ENCODE measurements around the gene FCN1.

The FCN1 gene

GRCh38 chr9:134917431-134918373 lies at the start of gene FCN1:
Gene FCN1 (minus strand): TSS chr9:134917912. CDS start chr9:134917871, 41 bp downstream.
- Histone ChIP-seq H3K27me3 (peaks cover 0 to 47% of the 10 kb centered on the region in 2 donors), H3K27ac (no peak within 1 kb of the TSS), H3K36me3 (no peaks in the 10 kb centered on the region), H3K4me1 (no peaks in the 10 kb centered on the region), H3K9me3 (peaks cover 0 to 22% (median 13%) of the 10 kb centered on the region in 3 donors), H3K4me3 (no peak within 1 kb of the TSS)
- TF ChIP-seq, protein P1, sequence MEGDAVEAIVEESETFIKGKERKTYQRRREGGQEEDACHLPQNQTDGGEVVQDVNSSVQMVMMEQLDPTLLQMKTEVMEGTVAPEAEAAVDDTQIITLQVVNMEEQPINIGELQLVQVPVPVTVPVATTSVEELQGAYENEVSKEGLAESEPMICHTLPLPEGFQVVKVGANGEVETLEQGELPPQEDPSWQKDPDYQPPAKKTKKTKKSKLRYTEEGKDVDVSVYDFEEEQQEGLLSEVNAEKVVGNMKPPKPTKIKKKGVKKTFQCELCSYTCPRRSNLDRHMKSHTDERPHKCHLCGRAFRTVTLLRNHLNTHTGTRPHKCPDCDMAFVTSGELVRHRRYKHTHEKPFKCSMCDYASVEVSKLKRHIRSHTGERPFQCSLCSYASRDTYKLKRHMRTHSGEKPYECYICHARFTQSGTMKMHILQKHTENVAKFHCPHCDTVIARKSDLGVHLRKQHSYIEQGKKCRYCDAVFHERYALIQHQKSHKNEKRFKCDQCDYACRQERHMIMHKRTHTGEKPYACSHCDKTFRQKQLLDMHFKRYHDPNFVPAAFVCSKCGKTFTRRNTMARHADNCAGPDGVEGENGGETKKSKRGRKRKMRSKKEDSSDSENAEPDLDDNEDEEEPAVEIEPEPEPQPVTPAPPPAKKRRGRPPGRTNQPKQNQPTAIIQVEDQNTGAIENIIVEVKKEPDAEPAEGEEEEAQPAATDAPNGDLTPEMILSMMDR (IDR thresholded peaks at IDR 0.05) = no peak
- DNase-seq = peak; percentile 20 to 52
- intact Hi-C loops (cut with DNase I; ENCODE audit: low total_unique reads) = no loop called here

DNA sequence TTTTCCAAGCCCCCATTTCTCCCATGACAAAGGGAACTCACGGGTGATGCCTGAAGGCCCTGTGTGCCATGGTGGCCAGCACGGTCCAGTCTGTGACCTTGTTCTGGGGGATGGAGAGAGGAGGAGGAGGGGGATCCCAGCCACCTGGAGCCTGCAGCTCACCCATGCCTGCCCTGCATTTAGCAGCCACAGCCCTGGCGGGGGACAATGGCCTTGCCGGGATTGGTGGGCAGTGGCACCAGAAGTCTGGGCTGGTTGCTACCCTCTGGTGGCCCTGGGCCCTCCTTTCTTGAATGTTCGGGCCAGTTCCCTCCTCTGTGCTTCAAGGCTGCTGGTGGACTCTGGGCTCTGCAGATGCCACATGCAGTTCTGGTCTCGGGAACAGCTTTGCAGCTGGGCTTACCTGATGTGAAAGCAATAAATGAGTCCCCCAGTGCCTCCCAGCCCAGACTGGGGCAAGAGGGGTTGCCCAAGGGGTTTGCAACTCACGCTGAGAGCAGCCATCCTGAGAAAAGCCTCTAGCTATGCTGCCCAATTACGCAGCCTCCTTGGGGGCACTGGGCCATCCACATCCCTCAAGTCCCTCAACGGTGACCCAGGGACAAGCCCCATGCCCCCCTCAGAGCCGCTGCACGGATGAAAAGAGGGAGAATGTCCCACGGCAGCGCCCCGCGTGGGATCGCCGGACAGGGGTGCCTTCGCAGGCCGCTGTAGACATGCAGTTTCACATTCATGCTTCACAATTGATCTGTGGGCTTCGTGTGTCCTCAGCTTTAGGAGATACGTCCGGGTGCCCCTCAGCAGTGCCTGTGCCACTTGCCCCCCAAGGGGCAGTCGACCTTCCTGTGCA lies 49.2 kb upstream of the FCN1 start:
- Histone ChIP-seq H3K9me3 (no peaks in the 10 kb centered on the region), H3K36me3 (no peaks in the 10 kb centered on the region), H3K4me3 (no peak overlapping the region), H3K27ac (no peak overlapping the region), H3K27me3 (peaks cover 0 to 88% of the 10 kb centered on the region in 2 donors), H3K4me1 (no peaks in the 10 kb centered on the region)
- TF ChIP-seq, protein P1 (IDR thresholded peaks at IDR 0.05) = no peak
- intact Hi-C loops (cut with DNase I; ENCODE audit: low total_unique reads) = no loop called here
- peak in 1 of 2 donors; percentile 53 for DNase-seq

GRCh38 chr9:134966270-134966669 lies 48.6 kb upstream of the FCN1 start:
- Histone ChIP-seq H3K9me3 (no peaks in the 10 kb centered on the region), H3K4me1 (no peaks in the 10 kb centered on the region), H3K4me3 (no peak overlapping the region), H3K27ac (no peak overlapping the region), H3K27me3 (peaks cover 0 to 88% of the 10 kb centered on the region in 2 donors), H3K36me3 (no peaks in the 10 kb centered on the region)
- peak in 1 of 2 donors; percentile 34 for DNase-seq
- intact Hi-C loops (cut with DNase I; ENCODE audit: low total_unique reads) = no loop called here
- TF ChIP-seq, protein P1 (IDR thresholded peaks at IDR 0.05) = no peak

DNA sequence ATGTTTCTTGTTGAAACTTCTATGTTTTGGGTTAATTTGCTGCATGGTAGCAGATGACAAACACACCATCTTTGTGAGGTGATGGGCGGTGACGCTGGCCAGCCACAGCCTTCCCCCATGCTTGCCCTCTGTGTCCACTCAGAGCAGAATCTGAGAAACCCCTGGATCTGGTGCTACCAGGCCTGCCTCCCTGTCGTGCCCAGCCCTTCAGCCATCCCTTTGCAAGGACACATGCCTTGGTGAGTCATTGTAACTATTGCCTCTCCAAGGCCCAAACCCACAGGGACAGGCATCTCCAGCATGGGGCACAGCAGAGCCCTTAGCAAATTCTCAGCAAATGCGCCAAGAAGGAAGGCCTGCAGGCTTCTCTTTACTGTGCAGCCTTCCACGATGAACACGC lies 48.1 kb upstream of the FCN1 start:
- no peak overlapping the region for H3K4me3 ChIP-seq
- H3K36me3 ChIP-seq = no peaks in the 10 kb centered on the region
- H3K27ac ChIP-seq = no peak overlapping the region
- H3K9me3 ChIP-seq = no peaks in the 10 kb centered on the region
- TF ChIP-seq, protein P1 (IDR thresholded peaks at IDR 0.05) = no peak
- peak in 1 of 2 donors; percentile 16 for DNase-seq
- H3K4me1 ChIP-seq = no peaks in the 10 kb centered on the region
- intact Hi-C loops (cut with DNase I; ENCODE audit: low total_unique reads) = no loop called here
- peaks cover 0 to 89% of the 10 kb centered on the region in 2 donors for H3K27me3 ChIP-seq

DNA sequence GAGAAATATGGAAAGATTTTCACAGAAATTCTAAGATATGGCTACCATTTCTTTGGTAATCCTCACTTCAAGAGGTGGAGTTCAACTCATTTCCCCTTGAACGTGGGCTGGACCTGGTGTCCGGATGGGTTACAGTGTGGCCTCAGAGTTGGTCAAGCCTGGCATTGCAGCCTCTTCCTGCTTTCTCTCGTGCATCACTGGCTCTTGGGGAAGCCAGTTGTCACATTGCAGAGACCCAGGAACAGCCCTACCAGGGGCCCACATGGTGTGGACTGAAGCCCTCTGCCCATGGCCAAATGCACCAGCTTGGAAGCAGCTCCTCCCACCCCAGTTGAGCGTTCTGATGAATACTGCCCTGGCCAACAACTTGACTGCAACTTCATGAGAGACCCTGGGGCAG lies 47.7 kb upstream of the FCN1 start:
- H3K4me3 ChIP-seq = no peak overlapping the region
- TF ChIP-seq, protein P1 (IDR thresholded peaks at IDR 0.05) = no peak
- intact Hi-C loops (cut with DNase I; ENCODE audit: low total_unique reads) = no loop called here
- no peaks in the 10 kb centered on the region for H3K9me3 ChIP-seq
- peaks cover 0 to 88% of the 10 kb centered on the region in 2 donors for H3K27me3 ChIP-seq
- no peak overlapping the region for H3K27ac ChIP-seq
- peak in 1 of 2 donors; percentile 28 for DNase-seq
- no peaks in the 10 kb centered on the region for H3K4me1 ChIP-seq
- no peaks in the 10 kb centered on the region for H3K36me3 ChIP-seq

All from tibial artery (tissue), 4 donors.